Heart left ventricle (tissue), 16 donors: Measurements from ENCODE around the gene EML5. TPM values are rescaled to one million over a fixed set of nuclear protein-coding genes. Genes with fewer than 3 reads are reported as not detected.
"Not testable (repeated sequence)": the region's sequence is repeated elsewhere in the genome, so short reads cannot be mapped to it uniquely, and the experiment has no call there.

Experiments used
- ATAC-seq, 4 donors: fragments of 200-7000 bp; cut with Tn5 transposase; one replicate each; pipeline ENCODE4 v1.9.1; 2020 to 2022; ENCODE audit warnings: moderate library complexity in 4 of 4, mild to moderate bottlenecking in 3 of 4, moderate number of reproducible peaks in 1 of 4
- DNase-seq, 5 donors: peaks; one replicate each; pipeline ENCODE4 v3.0.0-alpha.2; 2020
- H3K27ac ChIP-seq, 12 donors: fragments of 200-600 bp; sonication (generic) in 4 of 12; one replicate each; pipeline versions ENCODE4 v1.5.0 to v1.8.0; 2016 to 2022; ENCODE audit warnings: mild to moderate bottlenecking in 2 of 12
- H3K27me3 ChIP-seq, 9 donors: fragments of 200-600 bp; sonication (generic) in 2 of 9; one replicate each; pipeline versions ENCODE4 v1.5.1 to v1.8.0; 2016 to 2022; ENCODE audit warnings: mild to moderate bottlenecking in 3 of 9
- H3K36me3 ChIP-seq, 9 donors: fragments of 200-600 bp; sonication (generic) in 2 of 9; one replicate each; pipeline versions ENCODE4 v1.5.0 to v1.8.0; 2018 to 2022; ENCODE audit warnings: mild to moderate bottlenecking in 2 of 9
- H3K4me1 ChIP-seq, 12 donors: fragments of 200-600 bp; sonication (generic) in 4 of 12; one replicate each; pipeline versions ENCODE4 v1.5.0 to v1.8.0; 2016 to 2022; ENCODE audit warnings: mild to moderate bottlenecking in 3 of 12
- H3K4me3 ChIP-seq, 12 donors: fragments of 200-600 bp; sonication (generic) in 4 of 12; one replicate each; pipeline versions ENCODE4 v1.5.0 to v1.8.0; 2017 to 2022; ENCODE audit warnings: mild to moderate bottlenecking in 9 of 12, moderate library complexity in 4 of 12
- H3K9me3 ChIP-seq, 12 donors: fragments of 200-600 bp; sonication (generic) in 4 of 12; one replicate each; pipeline versions ENCODE4 v1.5.0 to v1.8.0; 2016 to 2022; ENCODE audit warnings: mild to moderate bottlenecking in 1 of 12
- POLR2A ChIP-seq, 2 donors: fragments of 450-650 bp; IDR thresholded peaks; one replicate each; pipeline ENCODE4 v1.6.1; 2017; ENCODE audit warnings: antibody characterized with exemption in 2 of 2, mild to moderate bottlenecking in 2 of 2, moderate library complexity in 2 of 2
- WGBS, 4 donors: extraction: QIAGEN DNeasy Blood & Tissue Kit in 2 of 4; methylation state at CpG; one replicate each; pipeline versions ENCODE4 v1.1.5 to v1.1.7; 2013 to 2018; 5-methylcytosine and 5-hydroxymethylcytosine counted together
- intact Hi-C, 10 donors: fragments of 100-400 bp; cut with DNase I; formaldehyde crosslinking; loops; one replicate each; pipeline versions ENCODE4 v1.11.1 to v1.14.2; 2022
- polyA plus RNA-seq, 2 donors: library from polyadenylated mRNA; stranded (reverse); fragments of 200-250 nt; gene quantifications; one replicate each; pipeline ENCODE4 v1.2.3, GENCODE V29; 2013
- total RNA-seq, 9 donors: library from RNA; depleted of rRNA in 2 of 9; stranded (reverse); fragments of >200 nt in 2 of 9; fragmentation: NEBNext Ultra II Directional in 3 of 9; extraction: Animal tissue kit (Norgen Biotek cat#: 25700) in 3 of 9; gene quantifications; one replicate each; pipeline versions ENCODE4 v1.1.0 to v1.2.4, GENCODE V29; 2016 to 2023
- TF ChIP-seq, protein P1 (sequence below), 12 donors: fragments of 200-600 bp; sonication (generic) in 4 of 12; IDR thresholded peaks; one replicate each; pipeline versions ENCODE4 v1.5.0 to v1.8.0; 2018 to 2022; ENCODE audit warnings: antibody characterized with exemption in 12 of 12, mild to moderate bottlenecking in 5 of 12
- donor health status: ischemic (EF 13 %, LVEDD 7.1; RV severe dilation, severe dysfunction).
- donor health status: healthy with polysubstance abuse.
- donor health status: DM: no; HTN: yes; CAD: no.
- donor health status: DM: no; HTN: no; CAD: no.
- donor health status: ischemic (EF 25% LVEDD 6.9; RV normal size, moderate dysfunction).
- donor health status: ischemic (EF 25% LVEDD 5.7; RV mildly dilated, moderate dysfunction).
- donor health status: healthy.
- donor health status: DM: yes; HTN: yes; CAD: no.
- donor health status: ischemic (EF 35%, LVEDD 5.7; RV mildly dilated, moderate dysfunction).
- donor health status: nonischemic (EF 11% LVEDD 7.7; RV severe dilation, severe dysfunction).
- donor health status: DM: yes; HTN: yes; CAD: no.
- donor health status: PGD.
- donor health status: ischemic (EF 29% LVEDD 5.4; RV normal size, mild dysfunction).
- donor health status: nonischemic (EF 23%, LVEDD 6.1; RV moderate dilation, normal function).

Gene EML5
- total and polyA plus RNA-seq, 11 donors, result 0.08 to 0.71 (median 0.21) TPM

DNA sequence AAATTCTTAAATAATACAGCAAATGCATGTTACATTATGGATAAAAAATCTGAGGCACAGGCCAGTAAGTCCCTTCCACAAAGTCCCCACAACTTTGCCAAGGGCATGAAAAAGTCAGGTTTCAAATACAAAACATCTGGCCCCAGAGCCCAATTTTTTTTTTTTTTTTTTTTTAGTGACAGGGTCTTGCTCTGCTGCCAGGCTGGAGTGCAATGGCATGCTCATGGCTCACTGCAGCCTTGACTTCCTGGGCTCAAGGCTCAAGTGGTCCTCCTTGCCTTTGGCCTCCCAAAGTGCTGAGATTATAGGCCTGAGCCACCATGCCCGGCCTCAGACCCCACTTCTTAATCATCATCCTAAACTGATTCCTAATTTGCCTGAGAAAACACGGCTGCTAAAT is 28.6 kb upstream of the EML5 start:
- intact Hi-C loops, result no loop called here
- H3K4me1 ChIP-seq, result peaks cover 0 to 13% (median 6%) of the 10 kb centered on the region in 12 donors
- no peaks in the 10 kb centered on the region for H3K36me3 ChIP-seq
- no peak for DNase-seq
- no peak overlapping the region for H3K27ac ChIP-seq
- no peak for ATAC-seq
- H3K4me3 ChIP-seq, result no peak overlapping the region
- no peaks in the 10 kb centered on the region for H3K9me3 ChIP-seq
- TF ChIP-seq, protein P1, sequence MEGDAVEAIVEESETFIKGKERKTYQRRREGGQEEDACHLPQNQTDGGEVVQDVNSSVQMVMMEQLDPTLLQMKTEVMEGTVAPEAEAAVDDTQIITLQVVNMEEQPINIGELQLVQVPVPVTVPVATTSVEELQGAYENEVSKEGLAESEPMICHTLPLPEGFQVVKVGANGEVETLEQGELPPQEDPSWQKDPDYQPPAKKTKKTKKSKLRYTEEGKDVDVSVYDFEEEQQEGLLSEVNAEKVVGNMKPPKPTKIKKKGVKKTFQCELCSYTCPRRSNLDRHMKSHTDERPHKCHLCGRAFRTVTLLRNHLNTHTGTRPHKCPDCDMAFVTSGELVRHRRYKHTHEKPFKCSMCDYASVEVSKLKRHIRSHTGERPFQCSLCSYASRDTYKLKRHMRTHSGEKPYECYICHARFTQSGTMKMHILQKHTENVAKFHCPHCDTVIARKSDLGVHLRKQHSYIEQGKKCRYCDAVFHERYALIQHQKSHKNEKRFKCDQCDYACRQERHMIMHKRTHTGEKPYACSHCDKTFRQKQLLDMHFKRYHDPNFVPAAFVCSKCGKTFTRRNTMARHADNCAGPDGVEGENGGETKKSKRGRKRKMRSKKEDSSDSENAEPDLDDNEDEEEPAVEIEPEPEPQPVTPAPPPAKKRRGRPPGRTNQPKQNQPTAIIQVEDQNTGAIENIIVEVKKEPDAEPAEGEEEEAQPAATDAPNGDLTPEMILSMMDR (IDR thresholded peaks at IDR 0.05), result no peak
- no peak for TF ChIP-seq POLR2A (IDR thresholded peaks at IDR 0.05)
- 81 to 89% (median 85%) methylated on average over 2 of the region's 2 CpGs for WGBS, 4 donors
- H3K27me3 ChIP-seq, result peaks cover 0 to 4% (median 0%) of the 10 kb centered on the region in 9 donors

DNA sequence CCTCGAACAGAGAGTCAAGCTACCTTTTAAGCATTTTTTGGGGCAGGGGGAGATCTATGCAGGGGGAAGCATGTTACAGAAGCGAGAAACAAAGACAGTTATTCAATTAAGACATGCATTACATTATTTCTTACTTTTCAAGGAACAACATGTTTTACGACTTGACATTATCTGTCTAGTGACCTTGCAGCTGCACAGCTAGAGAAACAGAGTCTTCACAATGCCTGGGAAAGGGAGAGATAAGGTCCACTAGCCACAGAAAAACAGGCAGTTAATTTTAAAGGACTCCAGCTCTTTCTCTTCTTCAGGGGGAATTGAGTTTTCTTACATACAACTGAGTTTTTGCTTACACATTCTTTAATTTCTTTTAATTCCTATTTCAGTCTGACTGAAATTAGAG is 26.9 kb upstream of the EML5 start:
- intact Hi-C loops, H3K36me3 ChIP-seq, H3K9me3 ChIP-seq, ATAC-seq, H3K4me3 ChIP-seq, H3K27me3 ChIP-seq, H3K4me1 ChIP-seq, H3K27ac ChIP-seq, DNase-seq: not testable (repeated sequence)
- 40 to 52% (median 44%) methylated on average over 3 of the region's 3 CpGs for WGBS, 4 donors

DNA sequence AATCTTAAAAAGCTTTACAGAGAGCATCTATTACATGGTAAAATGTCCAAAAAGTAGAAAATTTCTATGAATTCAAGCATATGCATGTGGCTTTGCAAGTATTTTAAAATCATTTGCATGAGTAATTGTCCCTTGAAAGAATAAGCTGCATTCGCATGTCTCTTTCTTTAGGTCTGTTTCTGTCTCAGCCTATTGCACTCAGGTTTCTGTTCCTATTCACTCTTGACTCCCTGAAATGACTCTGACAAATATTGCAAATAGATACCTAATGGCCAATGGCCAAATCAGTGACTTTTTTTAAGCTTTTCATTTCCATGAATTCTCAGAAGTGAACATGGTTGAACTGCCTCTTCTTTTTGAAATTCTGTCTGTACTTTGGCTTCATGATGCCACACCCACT is 25.3 kb upstream of the EML5 start:
- TF ChIP-seq, protein P1 (IDR thresholded peaks at IDR 0.05), result no peak
- no peak for TF ChIP-seq POLR2A (IDR thresholded peaks at IDR 0.05)

DNA sequence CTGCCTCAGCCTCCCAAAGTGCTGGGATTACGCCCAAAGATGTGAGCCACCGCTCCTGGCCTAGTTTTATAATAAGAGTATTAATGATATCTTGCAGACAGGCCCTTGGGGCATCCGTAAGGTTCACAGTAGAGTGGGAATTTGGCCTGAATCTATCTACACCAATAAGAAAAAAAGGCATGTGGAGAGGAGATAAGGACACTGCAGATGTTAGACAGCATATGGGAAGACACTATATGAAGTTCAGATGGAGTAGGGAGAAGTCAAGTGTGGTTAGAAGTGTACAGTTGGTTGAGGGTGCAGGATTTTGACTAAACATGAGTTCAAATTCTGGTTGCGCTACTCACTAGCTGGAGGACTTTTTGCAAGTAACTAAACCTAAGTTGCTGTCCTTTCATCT is 23.2 kb upstream of the EML5 start:
- intact Hi-C loops, result no loop called here
- Histone ChIP-seq H3K36me3 (no peaks in the 10 kb centered on the region), H3K4me1 (no peaks in the 10 kb centered on the region), H3K4me3 (no peak overlapping the region), H3K9me3 (no peaks in the 10 kb centered on the region), H3K27ac (no peak overlapping the region), H3K27me3 (peaks cover 0 to 4% (median 0%) of the 10 kb centered on the region in 9 donors)
- TF ChIP-seq POLR2A (IDR thresholded peaks at IDR 0.05), result no peak
- WGBS, 4 donors, result 89 to 93% (median 92%) methylated on average over 4 of the region's 4 CpGs
- ATAC-seq (no peak), DNase-seq (no peak)

More for the DNA sequence above, 25.3 kb upstream of the EML5 start:
- ATAC-seq, result no peak
- Histone ChIP-seq H3K27me3 (peaks cover 0 to 4% (median 0%) of the 10 kb centered on the region in 9 donors), H3K36me3 (no peaks in the 10 kb centered on the region), H3K4me3 (no peak overlapping the region), H3K4me1 (no peaks in the 10 kb centered on the region), H3K9me3 (no peaks in the 10 kb centered on the region), H3K27ac (no peak overlapping the region)
- WGBS, 4 donors, result 88 to 98% (median 90%) methylated on average over 1 of the region's 1 CpG
- intact Hi-C loops, result no loop called here
- DNase-seq, result no peak

DNA sequence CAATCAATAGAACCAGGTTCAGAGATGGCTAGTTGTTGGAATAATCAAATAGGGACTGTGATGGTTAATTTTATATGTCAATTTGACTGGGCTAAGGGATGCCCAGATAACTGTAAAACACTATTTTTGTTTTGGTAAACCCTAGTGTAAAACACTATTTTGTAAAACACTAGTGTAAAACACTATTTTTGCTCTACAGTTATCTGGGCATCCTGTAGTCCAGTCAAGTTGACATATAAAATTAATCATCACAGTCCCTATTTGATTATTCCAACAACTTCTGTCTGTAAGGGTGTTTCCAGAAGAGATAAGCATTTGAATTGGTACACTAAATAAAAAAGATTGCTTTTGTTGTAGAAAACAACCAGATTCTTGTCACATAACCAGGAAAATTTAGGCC is 15.6 kb upstream of the EML5 start:
- intact Hi-C loops, result no loop called here
- H3K27me3 ChIP-seq, result peaks cover 0 to 6% (median 0%) of the 10 kb centered on the region in 9 donors
- no peak overlapping the region for H3K4me3 ChIP-seq
- no peaks in the 10 kb centered on the region for H3K4me1 ChIP-seq
- H3K36me3 ChIP-seq, result no peaks in the 10 kb centered on the region
- no peak for DNase-seq
- no peak for ATAC-seq
- no peak for TF ChIP-seq POLR2A (IDR thresholded peaks at IDR 0.05)
- TF ChIP-seq, protein P1 (IDR thresholded peaks at IDR 0.05), result no peak
- peaks cover 0 to 21% (median 0%) of the 10 kb centered on the region in 12 donors for H3K9me3 ChIP-seq
- no peak overlapping the region for H3K27ac ChIP-seq
